IMR-90 (cell line): ENCODE data around the gene ANTXR1. TPM values are rescaled to one million over a fixed set of nuclear protein-coding genes. Genes with fewer than 3 reads are reported as not detected.

Experiments used
- ATAC-seq: fragments of 200-7000 bp; cut with Tn5 transposase; 2 replicates; pipeline ENCODE4 v1.9.1; 2020; ENCODE audit warnings: low read depth, mild to moderate bottlenecking, moderate library complexity
- BruUV-seq: library from RNA; stranded (reverse); fragments of 400-500 nt; replicated peaks from 2 replicates; lab custom pipeline; 2021; lab: Mats Ljungman, UMichigan
- CTCF ChIA-PET: fragments of 300-600 bp; formaldehyde crosslinking; extraction: SDS; loops from one replicate; lab custom pipeline; 2021; ENCODE audit warnings: antibody characterized with exemption; lab: Yijun Ruan, JAX
- POLR2A ChIA-PET: fragments of 300-600 bp; sonication (Branson Sonifier 250); formaldehyde crosslinking; loops from one replicate; lab custom pipeline; 2022; ENCODE audit warnings: antibody characterized with exemption; ENCODE audit not compliant: unreplicated experiment; lab: Charles Lee
- DNase-seq: peaks from one replicate; pipeline ENCODE4 v3.0.0; 2013
- H2AFZ ChIP-seq: replicated peaks from 2 replicates; pipeline ENCODE3; 2013; ENCODE audit warnings: low read length, mild to moderate bottlenecking; ENCODE audit not compliant: poor library complexity
- H2AK5ac ChIP-seq: 2 replicates; pipeline ENCODE4 v1.6.1; 2013; ENCODE audit warnings: low read depth, low read length, inconsistent platforms
- H2AK9ac ChIP-seq: replicated peaks from 2 replicates; pipeline ENCODE3; 2013; ENCODE audit warnings: mild to moderate bottlenecking, low read depth, low read length, moderate library complexity; ENCODE audit not compliant: poor library complexity
- H2BK120ac ChIP-seq: 2 replicates; pipeline ENCODE4 v1.6.1; 2013; ENCODE audit warnings: low read depth, low read length, inconsistent platforms
- H2BK15ac ChIP-seq: 3 replicates; pipeline ENCODE4 v1.6.1; 2013; ENCODE audit warnings: low read depth, low read length, inconsistent platforms
- H2BK20ac ChIP-seq: 2 replicates; pipeline ENCODE4 v1.6.1; 2013; ENCODE audit warnings: low read depth, mild to moderate bottlenecking, inconsistent platforms, low read length, moderate library complexity
- H2BK5ac ChIP-seq: 2 replicates; pipeline ENCODE4 v1.6.1; 2013; ENCODE audit warnings: mild to moderate bottlenecking, low read depth, low read length, inconsistent platforms; ENCODE audit not compliant: poor library complexity, severe bottlenecking
- H3K14ac ChIP-seq: replicated peaks from 2 replicates; pipeline ENCODE4 v1.6.1; 2013; ENCODE audit warnings: low read depth, low read length, inconsistent platforms
- H3K18ac ChIP-seq: 2 replicates; pipeline ENCODE4 v1.6.1; 2013; ENCODE audit warnings: low read depth, low read length, control low read depth
- H3K23ac ChIP-seq: 2 replicates; pipeline ENCODE4 v1.6.1; 2013; ENCODE audit warnings: low read depth, low read length, inconsistent platforms
- H3K27ac ChIP-seq: 2 replicates; pipeline ENCODE4 v1.5.1; 2013; ENCODE audit warnings: mild to moderate bottlenecking, control low read depth, low read length; ENCODE audit not compliant: insufficient read depth
- H3K27me3 ChIP-seq: 2 replicates; pipeline ENCODE4 v1.6.1; 2013; ENCODE audit warnings: low read length; ENCODE audit not compliant: control insufficient read depth, insufficient read depth
- H3K36me3 ChIP-seq: 2 replicates; pipeline ENCODE4 v1.6.1; 2013; ENCODE audit warnings: low read length, mixed read lengths; ENCODE audit not compliant: control insufficient read depth, insufficient read depth
- H3K4ac ChIP-seq: 2 replicates; pipeline ENCODE4 v1.6.1; 2013; ENCODE audit warnings: low read depth, low read length, inconsistent platforms
- H3K4me1 ChIP-seq: 2 replicates; pipeline ENCODE4 v1.6.1; 2013; ENCODE audit warnings: low read length, mixed read lengths; ENCODE audit not compliant: control insufficient read depth, insufficient read depth
- H3K4me2 ChIP-seq: 2 replicates; pipeline ENCODE4 v1.6.1; 2013; ENCODE audit warnings: low read depth, mild to moderate bottlenecking, control low read depth, low read length, moderate library complexity
- H3K4me3 ChIP-seq: 2 replicates; pipeline ENCODE4 v1.5.1; 2013; ENCODE audit warnings: low read depth, mild to moderate bottlenecking, control low read depth, low read length, moderate library complexity; ENCODE audit not compliant: insufficient read depth
- H3K56ac ChIP-seq: 2 replicates; pipeline ENCODE4 v1.6.1; 2013; ENCODE audit warnings: low read length, inconsistent platforms; ENCODE audit not compliant: insufficient read depth; ENCODE audit errors: extremely low read depth
- H3K79me1 ChIP-seq, 2 experiments: 2 replicates each; pipeline ENCODE4 v1.6.1; 2013; ENCODE audit warnings: low read length in 2 of 2, inconsistent platforms in 1 of 2, low read depth in 1 of 2
- H3K9ac ChIP-seq: 2 replicates; pipeline ENCODE4 v1.6.1; 2013; ENCODE audit warnings: low read depth, low read length, control low read depth
- H3K9me1 ChIP-seq: 2 replicates; pipeline ENCODE4 v1.6.1; 2013; ENCODE audit warnings: low read length, inconsistent platforms; ENCODE audit not compliant: insufficient read depth
- H3K9me3 ChIP-seq: 2 replicates; pipeline ENCODE4 v1.6.1; 2013; ENCODE audit warnings: low read length; ENCODE audit not compliant: control insufficient read depth, insufficient read depth
- H4K20me1 ChIP-seq: 2 replicates; pipeline ENCODE4 v1.6.1; 2013; ENCODE audit warnings: low read length, inconsistent platforms; ENCODE audit not compliant: insufficient read depth
- H4K5ac ChIP-seq: 2 replicates; pipeline ENCODE4 v1.6.1; 2013; ENCODE audit warnings: mild to moderate bottlenecking, low read depth, low read length, control low read depth
- H4K8ac ChIP-seq, 2 experiments: 2 replicates each; pipeline ENCODE4 v1.6.1; 2013; ENCODE audit warnings: low read depth in 2 of 2, low read length in 2 of 2, control low read depth in 1 of 2, inconsistent platforms in 1 of 2
- H4K91ac ChIP-seq: 2 replicates; pipeline ENCODE4 v1.6.1; 2013; ENCODE audit warnings: low read depth, low read length, inconsistent platforms; ENCODE audit not compliant: insufficient read depth
- BHLHE40 ChIP-seq: fragments of 150-350 bp; IDR thresholded peaks from 2 replicates; pipeline ENCODE4 v1.6.1; 2016; ENCODE audit warnings: mild to moderate bottlenecking, low read depth, low read length
- CEBPB ChIP-seq: IDR thresholded peaks from 2 replicates; pipeline ENCODE4 v1.6.1; 2012; ENCODE audit warnings: low read depth, low read length, improper control_type of control experiment
- CHD1 ChIP-seq: IDR thresholded peaks from 2 replicates; pipeline ENCODE4 v1.6.1; 2012; ENCODE audit warnings: low read depth, low read length, improper control_type of control experiment
- FOS ChIP-seq: fragments of 150-350 bp; IDR thresholded peaks from 2 replicates; pipeline ENCODE4 v1.6.1; 2016; ENCODE audit warnings: low read depth, low read length
- MAFK ChIP-seq: IDR thresholded peaks from 2 replicates; pipeline ENCODE4 v1.6.1; 2012; ENCODE audit warnings: low read depth, low read length, improper control_type of control experiment
- MAZ ChIP-seq: IDR thresholded peaks from 2 replicates; pipeline ENCODE4 v1.6.1; 2012; ENCODE audit warnings: low read depth, mild to moderate bottlenecking, low read length, improper control_type of control experiment, moderate library complexity, borderline replicate concordance
- MXI1 ChIP-seq: IDR thresholded peaks from 2 replicates; pipeline ENCODE4 v1.6.1; 2012; ENCODE audit warnings: low read depth, mild to moderate bottlenecking, low read length, moderate library complexity, borderline replicate concordance
- NFE2L2 ChIP-seq: fragments of 150-350 bp; IDR thresholded peaks from 2 replicates; pipeline ENCODE4 v1.6.1; 2016; ENCODE audit warnings: low read depth, mild to moderate bottlenecking, low read length
- POLR2A ChIP-seq: IDR thresholded peaks from 2 replicates; pipeline ENCODE4 v1.6.1; 2012; ENCODE audit warnings: mild to moderate bottlenecking, low read depth, low read length
- RAD21 ChIP-seq: IDR thresholded peaks from 2 replicates; pipeline ENCODE4 v1.6.1; 2012; ENCODE audit warnings: low read length, improper control_type of control experiment
- RCOR1 ChIP-seq: IDR thresholded peaks from 2 replicates; pipeline ENCODE4 v1.6.1; 2012; ENCODE audit warnings: mild to moderate bottlenecking, low read length, improper control_type of control experiment; ENCODE audit not compliant: insufficient replicate concordance
- RFX5 ChIP-seq: IDR thresholded peaks from 2 replicates; pipeline ENCODE4 v1.8.0; 2012; ENCODE audit warnings: low read depth, mild to moderate bottlenecking, low read length, moderate library complexity
- SMC3 ChIP-seq: fragments of 150-350 bp; IDR thresholded peaks from 2 replicates; pipeline ENCODE4 v1.6.1; 2016; ENCODE audit warnings: low read depth, mild to moderate bottlenecking, antibody characterized with exemption, low read length, moderate library complexity
- WGBS, 2 experiments: methylation state at CpG; one replicate each; pipeline versions ENCODE4 v1.1.5 to v1.1.7; 2013; ENCODE audit warnings: missing lambda C conversion rate in 2 of 2; ENCODE audit not compliant: insufficient read length in 1 of 2; ENCODE audit errors: extremely low coverage in 2 of 2; 5-methylcytosine and 5-hydroxymethylcytosine counted together
- dilution Hi-C: fragments of 300-500 bp; cut with HindIII; formaldehyde crosslinking; loops from one replicate; pipeline ENCODE4 v1.14.3; 2018; ENCODE audit warnings: low sequenced_read_pairs; ENCODE audit not compliant: unreplicated experiment
- in situ Hi-C: fragments of 300-500 bp; cut with MboI; formaldehyde crosslinking; loops from 3 replicates; pipeline ENCODE4 v1.14.3; 2019; ENCODE audit warnings: low sequenced_read_pairs, inconsistent platforms, mixed read lengths
- intact Hi-C: fragments of 100-400 bp; cut with micrococcal nuclease; formaldehyde crosslinking; loops from 2 replicates; pipeline ENCODE4 v1.10.0; 2022
- polyA plus RNA-seq, 3 experiments: library from polyadenylated mRNA; depleted of rRNA; stranded (reverse); fragments of >200 nt; gene quantifications; 2 replicates each; pipeline ENCODE4 v1.2.3, GENCODE V29; 2012; ENCODE audit warnings: low replicate concordance in 1 of 3
- total RNA-seq: library from RNA; depleted of rRNA; stranded (reverse); fragments of >200 nt; gene quantifications from 2 replicates; pipeline ENCODE4 v1.2.3, GENCODE V29; 2012
- TF ChIP-seq, protein P1 (sequence below): fragments of 150-350 bp; IDR thresholded peaks from 2 replicates; pipeline ENCODE4 v1.6.1; 2017; ENCODE audit warnings: mild to moderate bottlenecking, antibody characterized with exemption, low read length, low read depth
- TF ChIP-seq, protein P2 (sequence below): conservative IDR thresholded peaks from 2 replicates; pipeline ENCODE4 v1.5.1; 2012; ENCODE audit warnings: mild to moderate bottlenecking, low read depth, low read length, improper control_type of control experiment
- TF ChIP-seq, protein P3 (sequence below): fragments of 150-350 bp; IDR thresholded peaks from 2 replicates; pipeline ENCODE4 v1.6.1; 2016; ENCODE audit warnings: low read depth, mild to moderate bottlenecking, low read length, moderate library complexity, borderline replicate concordance

The ANTXR1 gene
- total and polyA plus RNA-seq, 2 of the 4 experiments (the other 2 are of a cell fraction) = 27.2 to 36.9 TPM

DNA sequence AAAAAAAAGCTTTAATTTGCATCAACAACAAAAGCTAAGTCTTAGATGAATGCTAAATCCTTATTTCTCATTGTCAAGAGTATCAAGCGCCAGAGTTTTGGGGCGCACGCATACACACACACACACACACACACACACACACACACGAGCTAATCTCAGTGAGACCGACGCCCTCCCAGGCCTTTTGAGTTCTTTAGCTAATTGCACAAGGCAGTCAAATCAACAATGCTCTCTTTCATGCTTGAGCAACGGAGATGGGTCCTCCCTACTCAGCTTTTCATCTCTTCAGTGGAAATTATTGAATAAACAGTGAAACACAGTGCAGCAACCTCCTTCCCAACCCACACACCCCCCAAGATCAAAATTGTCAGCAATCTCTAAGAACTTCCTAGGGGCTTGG, 19.3 kb upstream of the ANTXR1 start:
- H3K4ac ChIP-seq = no peak overlapping the region
- no peak overlapping the region for H2AK9ac ChIP-seq
- CTCF ChIA-PET = interaction anchor here (0.7 to 1.6 kb wide), 3 partner anchors 19 to 315 kb away, joined by 3 to 4 read pairs (median 3); partner anchors contain the start of gene ANTXR1
- no peak overlapping the region for H3K4me2 ChIP-seq
- intact Hi-C loops = no loop called here
- no peak overlapping the region for H3K14ac ChIP-seq
- no peaks in the 10 kb centered on the region for H4K20me1 ChIP-seq
- no peak overlapping the region for H2BK120ac ChIP-seq
- no peak for DNase-seq
- no peak overlapping the region for H3K56ac ChIP-seq
- no peak overlapping the region for H3K4me3 ChIP-seq
- H3K27ac ChIP-seq = no peak overlapping the region
- H4K8ac ChIP-seq = no peak overlapping the region
- H3K4me1 ChIP-seq = peaks cover 15% of the 10 kb centered on the region
- no TSS peak for BruUV-seq
- no peak overlapping the region for H2BK15ac ChIP-seq
- no peak overlapping the region for H2AFZ ChIP-seq
- no peak overlapping the region for H2BK5ac ChIP-seq
- H2AK5ac ChIP-seq = no peak overlapping the region
- POLR2A ChIA-PET = no interaction called here
- ATAC-seq = no peak
- dilution Hi-C loops = no loop called here
- no peaks in the 10 kb centered on the region for H3K27me3 ChIP-seq
- no peak overlapping the region for H2BK20ac ChIP-seq
- H3K36me3 ChIP-seq = no peaks in the 10 kb centered on the region
- in situ Hi-C loops = no loop called here
- TF ChIP-seq MAZ = no peak
- TF ChIP-seq CEBPB = no peak
- TF ChIP-seq RAD21 = no peak
- TF ChIP-seq POLR2A = no peak
- TF ChIP-seq CHD1 = no peak
- TF ChIP-seq MAFK = no peak
- TF ChIP-seq, protein P1, sequence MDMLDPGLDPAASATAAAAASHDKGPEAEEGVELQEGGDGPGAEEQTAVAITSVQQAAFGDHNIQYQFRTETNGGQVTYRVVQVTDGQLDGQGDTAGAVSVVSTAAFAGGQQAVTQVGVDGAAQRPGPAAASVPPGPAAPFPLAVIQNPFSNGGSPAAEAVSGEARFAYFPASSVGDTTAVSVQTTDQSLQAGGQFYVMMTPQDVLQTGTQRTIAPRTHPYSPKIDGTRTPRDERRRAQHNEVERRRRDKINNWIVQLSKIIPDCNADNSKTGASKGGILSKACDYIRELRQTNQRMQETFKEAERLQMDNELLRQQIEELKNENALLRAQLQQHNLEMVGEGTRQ = no peak
- TF ChIP-seq SMC3 = no peak
- TF ChIP-seq BHLHE40 = no peak
- no peak for TF ChIP-seq RCOR1
- TF ChIP-seq, protein P2, sequence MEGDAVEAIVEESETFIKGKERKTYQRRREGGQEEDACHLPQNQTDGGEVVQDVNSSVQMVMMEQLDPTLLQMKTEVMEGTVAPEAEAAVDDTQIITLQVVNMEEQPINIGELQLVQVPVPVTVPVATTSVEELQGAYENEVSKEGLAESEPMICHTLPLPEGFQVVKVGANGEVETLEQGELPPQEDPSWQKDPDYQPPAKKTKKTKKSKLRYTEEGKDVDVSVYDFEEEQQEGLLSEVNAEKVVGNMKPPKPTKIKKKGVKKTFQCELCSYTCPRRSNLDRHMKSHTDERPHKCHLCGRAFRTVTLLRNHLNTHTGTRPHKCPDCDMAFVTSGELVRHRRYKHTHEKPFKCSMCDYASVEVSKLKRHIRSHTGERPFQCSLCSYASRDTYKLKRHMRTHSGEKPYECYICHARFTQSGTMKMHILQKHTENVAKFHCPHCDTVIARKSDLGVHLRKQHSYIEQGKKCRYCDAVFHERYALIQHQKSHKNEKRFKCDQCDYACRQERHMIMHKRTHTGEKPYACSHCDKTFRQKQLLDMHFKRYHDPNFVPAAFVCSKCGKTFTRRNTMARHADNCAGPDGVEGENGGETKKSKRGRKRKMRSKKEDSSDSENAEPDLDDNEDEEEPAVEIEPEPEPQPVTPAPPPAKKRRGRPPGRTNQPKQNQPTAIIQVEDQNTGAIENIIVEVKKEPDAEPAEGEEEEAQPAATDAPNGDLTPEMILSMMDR = no peak
- TF ChIP-seq NFE2L2 = no peak
- TF ChIP-seq, protein P3, sequence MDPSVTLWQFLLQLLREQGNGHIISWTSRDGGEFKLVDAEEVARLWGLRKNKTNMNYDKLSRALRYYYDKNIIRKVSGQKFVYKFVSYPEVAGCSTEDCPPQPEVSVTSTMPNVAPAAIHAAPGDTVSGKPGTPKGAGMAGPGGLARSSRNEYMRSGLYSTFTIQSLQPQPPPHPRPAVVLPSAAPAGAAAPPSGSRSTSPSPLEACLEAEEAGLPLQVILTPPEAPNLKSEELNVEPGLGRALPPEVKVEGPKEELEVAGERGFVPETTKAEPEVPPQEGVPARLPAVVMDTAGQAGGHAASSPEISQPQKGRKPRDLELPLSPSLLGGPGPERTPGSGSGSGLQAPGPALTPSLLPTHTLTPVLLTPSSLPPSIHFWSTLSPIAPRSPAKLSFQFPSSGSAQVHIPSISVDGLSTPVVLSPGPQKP = no peak
- no peak for TF ChIP-seq FOS
- TF ChIP-seq MXI1 = no peak
- no peak for TF ChIP-seq RFX5
- H3K9ac ChIP-seq = no peak overlapping the region
- H3K79me1 ChIP-seq = no peaks in the 10 kb centered on the region
- H3K23ac ChIP-seq = no peak overlapping the region
- no peaks in the 10 kb centered on the region for H3K9me3 ChIP-seq
- H3K9me1 ChIP-seq = no peaks in the 10 kb centered on the region
- H4K91ac ChIP-seq = no peak overlapping the region
- H4K5ac ChIP-seq = no peak overlapping the region
- no peak overlapping the region for H3K18ac ChIP-seq
- no CpG with 5 or more reads among the region's 7 CpGs for WGBS, 2 experiments
